Upper lobe of left lung (tissue), 4 donors: Measurements from ENCODE around the gene ARHGAP1.

Source experiments
- CTCF ChIP-seq, 6 experiments: fragments of 450-650 bp in 4 of 6; fragments of 200-600 bp in 2 of 6; sonication (generic) in 2 of 6; IDR thresholded peaks; one replicate each; pipeline ENCODE4 v1.5.1; 2016 to 2019; ENCODE audit warnings: antibody characterized with exemption in 6 of 6
- EP300 ChIP-seq, 4 donors: sonication (generic); formaldehyde crosslinking; IDR thresholded peaks; one replicate each; pipeline ENCODE4 v1.5.1; 2017; ENCODE audit warnings: antibody characterized with exemption in 4 of 4, control low read depth in 2 of 4
- POLR2A ChIP-seq, 4 donors: fragments of 450-650 bp; IDR thresholded peaks; one replicate each; pipeline ENCODE4 v1.5.1; 2016 to 2017; ENCODE audit warnings: antibody characterized with exemption in 4 of 4, mild to moderate bottlenecking in 2 of 4
- POLR2AphosphoS5 ChIP-seq, 2 donors: sonication (generic); formaldehyde crosslinking; IDR thresholded peaks; one replicate each; pipeline ENCODE4 v1.5.1; 2017; ENCODE audit warnings: antibody characterized with exemption in 2 of 2

GRCh38 chr11:46657186-46657585 is 43.2 kb downstream of the ARHGAP1 start:
- TF ChIP-seq CTCF (IDR thresholded peaks at IDR 0.05) (no peak), POLR2A (IDR thresholded peaks at IDR 0.05) (no peak), EP300 (IDR thresholded peaks at IDR 0.05) (no peak), POLR2AphosphoS5 (IDR thresholded peaks at IDR 0.05) (no peak)
